ENCODE results near the gene FGFBP1. TPM values are rescaled to one million over a fixed set of nuclear protein-coding genes. Genes with fewer than 3 reads are reported as not detected.
A peak's percentile ranks its signal among the peaks of the same experiment; 100 is the strongest.

The FGFBP1 gene
- total RNA-seq, 3 donors from 2014 or later (not counting 1 experiment from before 2014, with no cell fraction given): not detected

- H3K4me1 Mint-ChIP-seq: peaks cover 58 to 72% of the 10 kb centered on the region in 2 donors
- Histone ChIP-seq H3K4me1 (ENCODE audit: control insufficient read depth, insufficient read depth, low read length) (peaks cover 36% of the 10 kb centered on the region), H3K27ac (ENCODE audit: low read length) (peak overlapping the region; percentile 49), H3K27me3 (ENCODE audit: control insufficient read depth, insufficient read depth, low read length) (no peaks in the 10 kb centered on the region), H3K4me3 (ENCODE audit: low read length) (no peak overlapping the region), H3K36me3 (ENCODE audit: control insufficient read depth, insufficient read depth, low read length) (no peaks in the 10 kb centered on the region), H3K9me3 (ENCODE audit: control insufficient read depth, insufficient read depth, low read length) (no peaks in the 10 kb centered on the region)
- H3K27ac Mint-ChIP-seq: peak overlapping the region; percentile 94 to 95
- H3K36me3 Mint-ChIP-seq: peaks cover 23% of the 10 kb centered on the region
- no peak for TF ChIP-seq CTCF (IDR thresholded peaks at IDR 0.05)
- H3K27me3 Mint-ChIP-seq (ENCODE audit: low read depth in 2 of 2): no peaks in the 10 kb centered on the region
- intact Hi-C loops (cut with micrococcal nuclease): no loop called here
- H3K4me3 Mint-ChIP-seq: peak overlapping the region; percentile 66
- H3K9me3 Mint-ChIP-seq: no peaks in the 10 kb centered on the region
- DNase-seq (peak in 1 of 2 donors; percentile 27), ATAC-seq (peak; percentile 33 to 45 (median 37))
- WGBS (ENCODE audit: insufficient coverage): 78% methylated on average over 2 of the region's 2 CpGs
Observed at GRCh38 chr4:15958562-15958961, 20.0 kb upstream of the FGFBP1 start.

GRCh38 chr4:15956179-15956850 is 17.8 kb upstream of the FGFBP1 start:
- intact Hi-C loops (cut with micrococcal nuclease): loop anchor here (1.0 kb wide), 5 partner anchors 45 to 725 kb away; no protein-coding TSS in a partner anchor
- Mint-ChIP-seq H3K4me1 (peaks cover 44 to 55% of the 10 kb centered on the region in 2 donors), H3K27ac (peak overlapping the region; percentile 81 to 83), H3K27me3 (ENCODE audit: low read depth in 2 of 2) (no peaks in the 10 kb centered on the region), H3K9me3 (no peaks in the 10 kb centered on the region), H3K36me3 (peaks cover 23% of the 10 kb centered on the region), H3K4me3 (peak overlapping the region; percentile 70)
- Histone ChIP-seq H3K4me3 (ENCODE audit: low read length) (no peak overlapping the region), H3K9me3 (ENCODE audit: control insufficient read depth, insufficient read depth, low read length) (no peaks in the 10 kb centered on the region), H3K27ac (ENCODE audit: low read length) (no peak overlapping the region), H3K27me3 (ENCODE audit: control insufficient read depth, insufficient read depth, low read length) (no peaks in the 10 kb centered on the region), H3K4me1 (ENCODE audit: control insufficient read depth, insufficient read depth, low read length) (peaks cover 16% of the 10 kb centered on the region), H3K36me3 (ENCODE audit: control insufficient read depth, insufficient read depth, low read length) (no peaks in the 10 kb centered on the region)
- 51% methylated on average over 9 of the region's 9 CpGs for WGBS (ENCODE audit: insufficient coverage)
- ATAC-seq (peak; percentile 82 to 91 (median 89)), DNase-seq (peak; percentile 75 to 86)
- TF ChIP-seq CTCF (IDR thresholded peaks at IDR 0.05): peak; percentile 86

GRCh38 chr4:15955670-15956069 is 17.1 kb upstream of the FGFBP1 start:
- peaks cover 16% of the 10 kb centered on the region for H3K4me1 ChIP-seq (ENCODE audit: control insufficient read depth, insufficient read depth, low read length)
- H3K4me3 Mint-ChIP-seq: no peak overlapping the region
- no peaks in the 10 kb centered on the region for H3K9me3 ChIP-seq (ENCODE audit: control insufficient read depth, insufficient read depth, low read length)
- no peaks in the 10 kb centered on the region for H3K36me3 ChIP-seq (ENCODE audit: control insufficient read depth, insufficient read depth, low read length)
- H3K36me3 Mint-ChIP-seq: peaks cover 23% of the 10 kb centered on the region
- no peaks in the 10 kb centered on the region for H3K27me3 Mint-ChIP-seq (ENCODE audit: low read depth in 2 of 2)
- no peaks in the 10 kb centered on the region for H3K9me3 Mint-ChIP-seq
- H3K4me3 ChIP-seq (ENCODE audit: low read length): no peak overlapping the region
- 80% methylated on average over 3 of the region's 3 CpGs for WGBS (ENCODE audit: insufficient coverage)
- peak in 1 of 2 donors; percentile 8 for DNase-seq
- intact Hi-C loops (cut with micrococcal nuclease): loop anchor here (1.0 kb wide), 5 partner anchors 46 to 724 kb away; no protein-coding TSS in a partner anchor
- TF ChIP-seq CTCF (IDR thresholded peaks at IDR 0.05): no peak
- ATAC-seq: no peak
- peak overlapping the region in 1 of 2 donors; percentile 83 for H3K27ac Mint-ChIP-seq
- H3K27me3 ChIP-seq (ENCODE audit: control insufficient read depth, insufficient read depth, low read length): no peaks in the 10 kb centered on the region
- H3K4me1 Mint-ChIP-seq: peaks cover 38 to 48% of the 10 kb centered on the region in 2 donors
- no peak overlapping the region for H3K27ac ChIP-seq (ENCODE audit: low read length)

Measured in natural killer cell (primary cell).